NCI-H345 treated with DMSO at 0.1 percent for 48 hours (cell line): ENCODE data around the gene TBC1D3B.
"Not testable (repeated sequence)": the region's sequence is repeated elsewhere in the genome, so short reads cannot be mapped to it uniquely, and the experiment has no call there.

Source experiments
- DNase-seq: peaks from one replicate; lab custom pipeline; 2025; ENCODE audit not compliant: unreplicated experiment; lab: John Stamatoyannopoulos, UW

Gene TBC1D3B

DNA sequence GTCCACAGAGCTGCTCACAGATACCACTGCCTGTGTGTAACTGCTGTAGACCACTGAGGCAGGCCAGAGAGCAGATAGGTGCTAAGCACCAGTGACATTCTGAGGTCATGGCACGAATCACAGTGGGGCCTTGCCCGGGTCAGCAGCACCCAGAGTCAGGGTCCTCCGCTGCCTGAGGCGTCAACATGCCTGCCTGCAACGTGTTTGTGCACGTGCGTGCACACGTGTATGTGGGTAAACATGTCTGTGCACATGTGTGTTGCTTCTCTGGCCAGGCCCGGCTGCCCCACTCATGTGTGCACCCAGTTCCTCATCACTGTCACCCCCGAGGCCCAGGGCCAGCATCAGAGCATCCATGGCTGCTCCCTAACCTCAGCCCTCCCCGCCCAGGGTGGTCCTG lies at the start of gene TBC1D3B:
Gene TBC1D3B, minus strand, starts transcription at position 101 of the 400 bp plus-strand sequence. CDS start 1,586 bp downstream, outside the sequence.
- not testable (repeated sequence) for DNase-seq

DNA sequence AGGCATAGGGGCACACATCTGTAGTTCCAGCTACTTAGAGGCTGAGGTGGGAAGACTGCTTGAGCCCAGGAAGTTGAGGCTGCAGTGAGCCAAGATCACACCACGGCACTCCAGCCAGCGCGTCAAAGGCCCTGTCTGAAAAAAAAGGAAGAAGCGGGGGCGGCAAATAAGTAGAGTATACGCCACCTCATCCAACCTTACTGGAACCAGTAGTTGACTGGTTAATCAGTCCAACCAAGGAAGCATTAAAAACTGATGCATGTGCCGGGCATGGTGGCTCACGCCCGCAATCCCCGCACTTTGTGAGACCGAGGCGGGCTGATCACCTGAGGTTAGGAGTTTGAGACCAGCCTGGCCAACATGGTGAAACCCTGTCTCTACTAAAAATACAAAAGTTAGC lies 46.5 kb upstream of the TBC1D3B start:
- not testable (repeated sequence) for DNase-seq

DNA sequence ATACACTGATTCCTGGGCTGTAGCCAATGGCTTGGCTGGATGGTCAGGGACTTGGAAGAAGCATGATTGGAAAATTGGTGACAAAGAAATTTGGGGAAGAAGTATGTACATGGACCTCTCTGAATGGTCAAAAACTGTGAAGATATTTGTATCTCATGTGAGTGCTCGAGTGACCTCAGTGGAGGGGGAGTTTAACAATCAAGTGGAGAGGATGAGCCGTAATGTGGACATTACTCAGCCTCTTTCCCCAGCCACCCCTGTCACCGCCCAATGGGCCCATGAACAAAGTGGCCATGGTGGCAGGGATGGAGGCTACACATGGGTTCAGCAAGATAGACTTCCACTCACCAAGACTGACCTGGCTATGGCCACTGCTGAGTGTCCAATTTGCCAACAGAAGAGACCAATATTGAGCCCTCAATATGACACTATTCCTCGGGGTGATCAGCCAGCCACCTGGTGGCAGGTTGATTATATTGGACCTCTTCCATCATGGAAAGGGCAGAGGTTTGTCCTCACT lies 45.2 kb upstream of the TBC1D3B start:
- DNase-seq, result not testable (repeated sequence)

- DNase-seq, result not testable (repeated sequence)
These were observed 44.5 kb upstream of the TBC1D3B start for GRCh38 chr17:36220737-36221580.

- DNase-seq, result not testable (repeated sequence)
These were observed 43.1 kb upstream of the TBC1D3B start for GRCh38 chr17:36219556-36219955.

- not testable (repeated sequence) for DNase-seq
These were observed 39.2 kb upstream of the TBC1D3B start for GRCh38 chr17:36215406-36216308.

- no peak for DNase-seq
These were observed 38.5 kb upstream of the TBC1D3B start for GRCh38 chr17:36214918-36215317.

DNA sequence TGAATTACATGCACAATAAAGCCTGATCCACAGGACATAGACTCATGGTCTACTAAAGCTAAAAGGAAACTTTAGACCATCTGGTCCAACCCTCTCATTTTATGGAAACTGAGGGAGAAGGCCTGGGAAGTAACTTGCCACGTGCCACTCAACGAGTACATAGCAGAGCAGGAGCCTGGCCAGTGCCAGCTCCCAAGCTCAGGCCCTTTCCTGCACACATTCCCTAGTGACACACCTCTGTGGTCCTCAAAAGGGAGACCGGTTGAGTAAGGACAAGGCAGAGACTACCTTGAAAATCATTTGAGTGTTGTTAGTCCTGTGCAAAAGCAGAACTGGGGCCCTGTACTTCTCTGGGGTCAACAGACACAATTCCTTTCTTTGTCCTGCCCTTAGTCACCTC lies 37.3 kb upstream of the TBC1D3B start:
- no peak for DNase-seq

DNA sequence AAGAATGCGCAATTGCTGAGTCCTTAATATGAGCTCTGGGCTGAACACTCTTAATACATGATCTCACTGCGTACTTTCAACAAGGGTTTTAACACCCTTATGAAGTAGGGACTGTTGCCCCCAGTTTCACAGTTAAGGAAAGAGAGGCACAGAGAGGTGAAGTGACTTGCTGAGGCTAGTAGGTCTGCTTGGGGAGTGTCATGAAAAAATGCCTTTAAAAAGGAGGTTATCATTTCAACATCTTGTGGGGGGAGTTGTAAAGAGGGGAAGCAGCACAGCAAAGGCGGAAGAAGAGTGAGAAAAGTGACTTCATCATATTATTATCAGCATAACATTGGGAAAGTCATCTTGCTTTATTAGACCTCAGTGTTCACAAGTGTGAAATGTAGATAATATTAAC lies 36.5 kb upstream of the TBC1D3B start:
- no peak for DNase-seq

GRCh38 chr17:36212272-36212605 lies 35.8 kb upstream of the TBC1D3B start:
- no peak for DNase-seq

DNA sequence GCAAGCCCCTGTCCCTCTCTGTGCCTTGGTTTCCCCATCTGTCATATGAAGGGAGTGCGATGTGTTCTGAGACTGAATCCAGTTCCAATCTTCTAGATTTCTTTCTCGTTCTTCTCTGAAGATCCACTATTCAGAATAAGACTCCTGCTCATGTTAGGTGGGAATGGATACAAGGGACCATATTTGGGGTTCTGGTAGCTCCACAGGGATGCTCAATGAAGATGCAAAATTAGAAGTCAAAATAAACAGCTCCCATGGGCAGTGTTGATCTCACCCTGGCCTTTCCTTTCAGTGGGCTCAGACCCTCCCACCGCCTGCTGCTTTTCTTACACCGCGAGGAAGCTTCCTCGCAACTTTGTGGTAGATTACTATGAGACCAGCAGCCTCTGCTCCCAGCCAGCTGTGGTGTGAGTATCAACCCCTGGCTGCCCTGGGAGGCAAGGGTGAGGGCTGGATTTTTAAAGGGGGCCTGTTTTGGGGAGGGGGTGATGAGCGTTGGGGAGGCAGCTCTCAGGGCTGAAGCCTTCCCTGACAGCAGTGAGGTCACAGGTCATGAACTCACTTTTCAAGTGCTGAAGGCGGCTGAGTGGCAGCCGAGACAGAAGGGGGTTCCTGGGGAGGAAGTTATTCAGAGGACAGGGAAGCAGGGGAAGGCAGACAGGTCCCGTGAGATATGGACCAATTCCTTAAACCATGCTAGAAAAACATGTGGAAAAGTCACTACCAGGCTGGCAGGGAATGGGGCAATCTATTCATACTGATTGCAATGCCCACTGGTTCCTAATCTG lies 35.2 kb upstream of the TBC1D3B start:
- not testable (repeated sequence) for DNase-seq

DNA sequence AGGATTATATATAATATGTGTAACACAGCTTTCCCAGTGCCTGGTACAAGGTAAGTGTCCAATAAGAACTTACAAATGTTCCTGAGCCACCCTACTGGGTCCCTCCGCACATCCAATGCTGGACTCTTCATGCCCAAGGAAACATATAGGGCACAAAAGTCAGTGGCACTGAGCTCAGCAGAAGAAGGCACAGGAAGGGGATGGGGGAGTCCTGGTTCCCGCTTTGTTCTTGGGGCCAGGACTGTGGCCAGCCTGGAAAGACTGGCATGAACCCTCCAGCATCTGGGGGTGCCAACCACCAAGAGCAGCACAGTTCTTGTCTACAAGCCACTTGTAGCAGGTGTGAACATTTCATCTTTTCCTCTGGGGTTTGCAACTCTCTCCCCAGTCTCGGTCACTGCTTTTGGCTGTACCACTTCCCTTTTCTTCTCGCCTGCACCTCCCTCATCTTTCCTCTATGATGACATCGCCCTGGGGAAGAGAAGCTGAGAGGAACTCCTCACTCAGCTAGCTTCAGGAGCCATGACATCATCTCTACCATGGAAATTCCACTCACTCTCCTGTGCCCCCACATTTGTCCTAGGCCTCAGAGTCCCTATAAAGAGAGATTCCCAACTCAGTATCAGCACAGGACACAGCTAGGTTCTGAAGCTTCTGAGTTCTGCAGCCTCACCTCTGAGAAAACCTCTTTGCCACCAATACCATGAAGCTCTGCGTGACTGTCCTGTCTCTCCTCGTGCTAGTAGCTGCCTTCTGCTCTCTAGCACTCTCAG lies 34.2 kb upstream of the TBC1D3B start, which contains the start of gene CCL4L2:
Gene CCL4L2, plus strand, starts transcription at position 625 of the 773 bp plus-strand sequence.
- not testable (repeated sequence) for DNase-seq

- no peak for DNase-seq
These were observed 33.1 kb upstream of the TBC1D3B start for GRCh38 chr17:36209575-36209974.

DNA sequence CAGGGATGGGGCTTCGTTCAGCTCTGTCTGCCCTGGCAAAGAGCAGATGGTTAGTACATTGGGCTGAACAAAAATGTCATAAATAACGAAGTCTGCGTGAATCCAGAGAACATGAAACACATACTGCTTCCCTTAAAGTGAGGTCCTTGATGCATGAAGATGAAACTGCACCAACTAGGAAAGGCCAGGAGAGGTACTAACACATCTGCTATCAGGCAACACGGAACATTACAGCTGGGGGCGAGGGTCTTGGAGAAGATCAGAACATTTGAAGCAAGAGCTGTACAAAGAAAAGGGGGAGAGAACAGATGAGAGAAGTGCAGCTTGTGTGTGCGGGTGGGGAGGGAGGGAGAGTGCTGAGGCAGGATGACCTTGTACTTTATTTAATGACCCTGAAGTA lies 30.9 kb upstream of the TBC1D3B start:
- DNase-seq, result not testable (repeated sequence)

- DNase-seq, result not testable (repeated sequence)
These were observed 30.0 kb upstream of the TBC1D3B start for GRCh38 chr17:36206486-36206821.

DNA sequence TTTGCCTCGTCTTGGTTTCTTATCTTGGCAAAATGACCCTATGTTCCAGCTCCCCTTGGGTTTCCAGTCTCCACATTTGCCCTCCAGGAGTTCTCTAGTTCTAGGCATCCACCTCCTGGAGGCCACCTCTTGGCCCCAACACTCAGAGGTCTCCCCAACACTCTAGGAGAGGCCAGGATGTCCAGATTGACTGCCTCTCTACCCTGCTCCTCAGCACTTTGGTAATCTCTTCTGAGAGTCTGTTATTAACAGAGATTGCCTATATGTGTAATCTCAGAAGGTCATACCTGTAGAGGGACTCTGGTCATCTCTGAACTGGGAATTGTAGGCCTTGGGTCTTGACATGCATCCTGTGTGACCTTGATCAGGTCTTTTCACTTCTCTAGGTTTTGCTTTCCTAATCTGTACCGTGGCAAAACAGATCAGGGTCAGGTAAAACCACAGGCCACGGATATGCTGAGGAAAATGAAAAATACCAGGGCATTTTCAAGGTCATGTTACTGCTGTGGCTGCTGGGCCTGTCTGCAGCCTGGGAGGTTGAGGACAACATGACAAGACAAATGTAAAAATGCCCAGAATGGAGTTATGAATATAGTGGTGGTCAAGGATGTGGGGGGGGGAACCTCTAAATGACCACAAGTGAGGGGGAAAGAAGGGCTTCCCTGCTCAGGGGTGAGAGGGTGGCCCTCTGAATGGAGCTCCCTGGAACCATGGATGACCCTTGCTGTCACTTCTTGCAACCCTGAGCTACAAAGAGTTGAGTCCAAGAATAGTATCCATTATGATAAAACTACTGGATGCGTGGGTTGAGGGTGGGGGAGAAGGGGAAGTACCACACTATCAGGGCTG lies 29.4 kb upstream of the TBC1D3B start:
- DNase-seq, result no peak

DNA sequence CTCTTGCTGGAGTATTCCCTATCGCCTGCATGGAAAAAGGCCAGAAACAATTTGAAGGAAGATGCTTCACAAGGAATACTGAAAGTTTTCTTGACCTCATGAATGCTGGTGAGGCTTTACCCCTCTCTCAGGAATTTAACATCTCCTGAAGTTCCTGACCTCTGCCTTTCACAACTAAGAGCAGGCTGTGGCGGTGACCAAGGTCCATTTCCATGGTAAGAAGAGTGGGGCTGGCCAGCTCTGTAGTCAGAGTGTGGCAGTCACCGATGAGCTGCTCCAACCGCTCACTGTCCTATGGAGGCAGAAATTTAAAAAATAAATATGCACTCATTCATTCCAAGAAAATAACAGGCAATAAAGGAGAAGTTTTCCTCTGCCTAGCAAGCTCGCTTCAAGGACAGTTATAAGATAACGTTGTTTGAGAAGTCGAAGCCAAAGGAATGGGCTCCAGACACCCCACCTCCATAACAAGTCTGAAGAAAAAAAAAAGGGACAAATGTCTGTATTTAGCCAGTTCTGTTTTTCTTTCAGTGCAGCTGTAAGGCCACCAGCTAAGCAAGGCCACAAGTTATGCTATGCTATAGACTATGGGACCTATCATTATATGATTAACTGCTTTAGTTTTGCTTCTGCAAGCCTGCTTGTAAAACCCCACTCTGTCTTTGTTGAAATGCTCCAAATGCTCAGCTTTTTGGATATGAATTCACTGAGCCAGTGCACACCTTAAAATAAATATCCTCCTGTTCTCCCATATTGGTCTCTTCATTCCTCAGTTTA lies 28.5 kb upstream of the TBC1D3B start:
- no peak for DNase-seq

GRCh38 chr17:36203335-36203734 lies 26.9 kb upstream of the TBC1D3B start:
- no peak for DNase-seq
